ENCODE measurements around the gene ARID3B.
"Not testable (repeated sequence)": the region's sequence is repeated elsewhere in the genome, so short reads cannot be mapped to it uniquely, and the experiment has no call there.

Gene ARID3B

GRCh38 chr15:74571191-74571590 is 30.2 kb downstream of the ARID3B start:
- no peak for DNase-seq

- no peak for DNase-seq
These were observed 33.0 kb downstream of the ARID3B start for GRCh38 chr15:74573987-74574386.

- DNase-seq = no peak
These were observed 37.5 kb downstream of the ARID3B start for GRCh38 chr15:74578496-74578994.

- no peak for DNase-seq
These were observed 38.0 kb downstream of the ARID3B start for GRCh38 chr15:74579001-74579400.

- no peak for DNase-seq
These were observed 39.7 kb downstream of the ARID3B start for GRCh38 chr15:74580538-74581350.

- no peak for DNase-seq
These were observed 43.2 kb downstream of the ARID3B start for GRCh38 chr15:74584204-74584603.

- DNase-seq = no peak
These were observed 43.8 kb downstream of the ARID3B start for GRCh38 chr15:74584779-74585178.

- no peak for DNase-seq
These were observed 44.2 kb downstream of the ARID3B start for GRCh38 chr15:74585191-74585590.

- DNase-seq = no peak
These were observed 44.8 kb downstream of the ARID3B start for GRCh38 chr15:74585857-74586256.

GRCh38 chr15:74589826-74590225 is 48.8 kb downstream of the ARID3B start:
- no peak for DNase-seq

GRCh38 chr15:74592222-74592621 is 51.2 kb downstream of the ARID3B start:
- DNase-seq = no peak

GRCh38 chr15:74593122-74593521 is 52.1 kb downstream of the ARID3B start:
- no peak for DNase-seq

GRCh38 chr15:74594455-74594854 is 53.4 kb downstream of the ARID3B start:
- no peak for DNase-seq

- no peak for DNase-seq
These were observed 54.3 kb downstream of the ARID3B start for GRCh38 chr15:74595271-74595670.

- not testable (repeated sequence) for DNase-seq
These were observed 55.7 kb downstream of the ARID3B start for GRCh38 chr15:74596736-74597135.

- DNase-seq = not testable (repeated sequence)
These were observed 56.2 kb downstream of the ARID3B start for GRCh38 chr15:74597146-74597705.

- DNase-seq = no peak
These were observed 57.3 kb downstream of the ARID3B start for GRCh38 chr15:74598126-74598842.

- DNase-seq = no peak
These were observed 58.1 kb downstream of the ARID3B start for GRCh38 chr15:74599156-74599555.

- DNase-seq = no peak
These were observed 62.2 kb downstream of the ARID3B start for GRCh38 chr15:74603026-74603788.

GRCh38 chr15:74603789-74604705 is 63.0 kb downstream of the ARID3B start:
- DNase-seq = no peak

- DNase-seq = no peak
These were observed 64.2 kb downstream of the ARID3B start for GRCh38 chr15:74604983-74605794.
